ENCODE data around the gene MAP4K2. TPM values are rescaled to one million over a fixed set of nuclear protein-coding genes. Genes with fewer than 3 reads are reported as not detected.

The MAP4K2 gene
- total and polyA plus RNA-seq, 9 of the 15 experiments (the other 6 are each of a cell fraction or from before 2014, with no cell fraction given) = 0.13 to 14.5 (median 7.3) TPM

- TF ChIP-seq CHD7 (IDR thresholded peaks at IDR 0.05; ENCODE audit: low read depth, low read length) = no peak
- TF ChIP-seq ZNF24 (IDR thresholded peaks at IDR 0.05) = 0 out of 2 replicates have a peak, but pooled peaks have one; percentile 3
- TF ChIP-seq ZBTB2 (IDR thresholded peaks at IDR 0.05) = 0 out of 2 replicates have a peak, but pooled peaks have one; percentile 44
Measured at GRCh38 chr11:64846998-64847666, 44.1 kb upstream of the MAP4K2 start (continued).

Data from K562 (cell line).